GM19438 (cell line): ENCODE results near the gene LMOD1.
"Not testable (repeated sequence)": the region's sequence is repeated elsewhere in the genome, so short reads cannot be mapped to it uniquely, and the experiment has no call there.

ENCODE experiments used
- ATAC-seq: cut with Tn5 transposase; IDR thresholded peaks from one replicate; pipeline ENCODE4 v1.9.1; 2021; ENCODE audit warnings: low read depth; ENCODE audit not compliant: unreplicated experiment

The LMOD1 gene

DNA sequence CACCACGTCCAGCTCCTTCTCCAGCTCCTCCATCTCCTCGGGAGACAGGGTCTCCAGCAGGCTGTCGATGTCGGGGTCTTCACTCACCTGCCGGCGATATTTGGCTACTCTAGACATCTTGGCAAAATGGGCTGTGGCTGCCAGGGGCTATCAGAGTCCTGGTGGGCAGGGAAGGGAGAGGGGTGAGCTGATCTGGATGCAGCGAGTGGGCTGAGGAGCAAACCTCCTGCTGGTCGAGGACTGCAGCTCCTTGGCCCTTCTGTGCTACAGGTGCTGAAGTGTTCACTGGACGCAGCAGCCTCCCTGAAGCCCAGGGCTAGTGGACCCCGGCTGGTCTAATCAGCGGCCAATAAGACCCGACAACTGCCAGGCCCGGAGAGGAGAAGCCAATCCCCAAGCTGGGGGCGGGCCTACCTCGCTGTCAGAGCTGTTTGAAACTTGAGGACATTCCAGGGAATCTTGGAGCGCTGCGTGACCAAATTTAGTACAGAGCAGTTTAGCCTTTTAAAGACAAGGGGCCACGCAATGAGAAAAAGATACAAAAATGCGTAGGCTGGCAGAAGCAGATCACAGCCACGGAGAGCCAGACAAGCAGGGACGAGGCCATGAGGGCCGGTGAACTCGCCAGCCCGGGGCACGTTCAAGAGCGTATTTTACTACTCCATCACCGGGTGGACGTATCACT, at the start of gene LMOD1:
Gene LMOD1, minus strand, starts transcription at position 325 of the 685 bp plus-strand sequence. Its CDS starts 208 bp downstream, at position 117.
- no peak for ATAC-seq

GRCh38 chr1:201990427-201990826, 44.1 kb upstream of the LMOD1 start:
- no peak for ATAC-seq

- ATAC-seq, result no peak
These were observed 43.2 kb upstream of the LMOD1 start for GRCh38 chr1:201989354-201990128.

DNA sequence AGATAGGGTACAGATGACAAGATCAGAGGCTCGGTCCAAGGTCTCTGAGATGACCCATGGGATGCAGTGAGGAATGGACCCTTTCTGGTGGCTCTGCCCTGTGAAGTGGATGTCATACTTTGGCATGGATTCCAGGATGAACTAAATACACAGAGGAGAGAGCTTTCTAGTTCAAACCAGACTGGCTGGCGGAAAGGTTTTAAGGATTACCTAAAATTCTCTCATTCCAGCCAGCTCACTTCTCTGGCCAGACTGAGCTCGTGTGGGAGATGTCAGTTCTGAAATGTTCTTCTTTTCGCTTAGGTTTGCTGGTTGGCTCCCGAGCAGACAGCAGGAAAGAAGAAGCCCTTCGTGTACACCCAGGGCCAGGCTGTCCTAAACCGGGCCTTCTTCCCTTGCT, 42.3 kb upstream of the LMOD1 start:
- no peak for ATAC-seq

DNA sequence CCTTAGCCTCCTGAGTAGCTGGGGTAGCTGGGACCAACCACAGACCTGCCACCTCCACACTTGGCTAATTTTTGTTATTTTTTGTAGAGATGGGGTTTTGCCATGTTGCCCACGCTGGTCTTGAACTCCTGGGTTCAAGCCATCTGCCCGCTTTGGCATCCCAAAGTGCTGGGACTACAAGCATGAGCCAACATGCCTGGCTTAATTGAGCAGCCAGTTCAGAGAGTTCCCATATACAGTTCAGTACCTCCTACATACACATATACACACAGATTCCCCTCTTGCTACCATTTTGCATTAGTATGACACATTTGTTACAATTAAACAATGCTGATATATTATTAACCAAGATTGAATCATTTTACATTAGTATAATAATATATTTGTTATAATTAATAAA, 39.0 kb upstream of the LMOD1 start:
- ATAC-seq, result no peak

GRCh38 chr1:201984446-201984845, 38.1 kb upstream of the LMOD1 start:
- no peak for ATAC-seq

DNA sequence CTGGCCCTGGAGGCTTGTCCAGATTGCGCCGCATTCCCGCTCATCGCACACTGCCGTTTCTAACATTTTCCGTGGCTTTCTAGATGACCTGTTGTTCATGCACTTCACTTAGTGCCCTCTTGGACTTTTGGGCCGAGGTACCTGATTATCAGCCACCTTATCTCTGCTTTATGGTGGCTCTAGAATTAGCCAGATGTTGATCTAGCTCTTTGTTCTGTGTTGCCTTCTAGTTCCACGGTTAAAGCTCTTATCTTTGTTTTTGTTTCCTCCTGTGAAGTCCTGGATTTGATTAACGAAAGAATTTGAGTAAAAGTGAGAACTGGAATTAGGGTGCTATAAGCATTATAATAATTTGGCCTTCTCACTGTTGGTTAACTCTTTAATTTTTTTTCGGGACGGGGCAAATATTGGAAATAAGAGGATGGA, 37.0 kb upstream of the LMOD1 start:
- ATAC-seq, result no peak

GRCh38 chr1:201982623-201983379, 36.5 kb upstream of the LMOD1 start, which contains the start of gene RNPEP:
Gene RNPEP, plus strand, starts transcription at chr1:201982648. Its CDS starts 19 bp downstream, at chr1:201982667.
- peak; percentile 58 for ATAC-seq

DNA sequence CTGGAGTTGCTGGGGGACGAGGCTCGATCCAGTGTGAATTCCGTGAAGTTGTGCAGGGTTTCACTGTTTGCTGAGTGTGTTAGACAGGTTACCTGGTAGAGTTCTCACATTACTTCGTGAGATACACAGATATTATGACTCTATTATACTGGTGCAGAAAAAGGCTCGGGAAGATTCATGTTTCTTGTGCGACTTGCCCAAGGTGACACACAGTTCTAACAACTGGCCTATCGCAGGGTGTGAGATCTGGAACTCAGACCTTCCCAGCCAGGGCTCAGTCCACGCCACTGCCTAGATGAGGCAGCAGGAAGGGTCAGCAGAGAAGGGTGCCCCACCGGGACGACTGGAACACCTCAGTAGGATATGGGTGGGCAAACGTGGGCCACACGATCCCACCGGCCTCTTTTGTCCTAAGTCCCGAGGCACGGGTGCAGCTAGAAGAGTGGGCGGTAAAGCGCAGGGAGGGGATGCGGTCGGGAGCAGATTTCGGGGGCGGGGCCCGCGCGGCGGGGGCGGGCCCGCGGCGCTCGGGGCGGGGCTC, 35.8 kb upstream of the LMOD1 start:
- ATAC-seq, result peak; percentile 79

DNA sequence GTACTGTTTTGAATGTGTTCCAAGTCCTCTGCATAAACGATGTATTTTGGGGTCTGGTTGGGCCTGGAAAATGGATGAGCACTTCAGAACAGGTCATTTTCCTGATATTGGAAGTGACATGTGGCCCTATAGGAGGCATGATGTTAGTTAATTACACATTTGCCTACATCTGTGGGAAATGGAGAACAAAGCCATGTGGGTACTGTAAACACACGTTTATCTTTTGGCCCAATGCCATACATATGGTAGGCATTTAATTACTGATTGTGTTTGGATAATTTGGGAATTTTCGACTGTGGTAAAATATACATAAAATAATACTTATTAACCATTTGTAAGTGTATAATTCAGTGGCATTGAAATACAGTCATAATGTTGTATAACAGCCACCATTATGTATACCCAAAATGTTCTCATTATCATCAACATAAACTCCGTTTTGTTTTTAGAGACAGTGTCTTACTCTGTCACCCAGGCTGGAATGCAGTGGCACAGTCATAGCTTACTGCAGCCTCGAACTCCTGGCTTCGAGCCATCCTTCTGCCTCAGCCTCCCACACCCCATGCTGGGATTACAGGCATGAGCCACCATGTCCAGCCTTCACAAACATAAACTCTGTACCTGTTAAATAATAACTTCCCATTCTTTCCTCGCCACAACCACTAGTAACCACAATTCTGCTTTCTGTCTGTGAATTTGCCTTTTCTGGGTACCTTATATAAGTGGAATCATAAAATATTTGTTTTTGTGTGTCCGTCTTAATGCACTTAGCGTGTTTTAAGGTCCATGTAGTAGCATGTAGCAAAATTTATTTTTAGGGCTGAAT, 24.2 kb upstream of the LMOD1 start:
- ATAC-seq, result no peak

DNA sequence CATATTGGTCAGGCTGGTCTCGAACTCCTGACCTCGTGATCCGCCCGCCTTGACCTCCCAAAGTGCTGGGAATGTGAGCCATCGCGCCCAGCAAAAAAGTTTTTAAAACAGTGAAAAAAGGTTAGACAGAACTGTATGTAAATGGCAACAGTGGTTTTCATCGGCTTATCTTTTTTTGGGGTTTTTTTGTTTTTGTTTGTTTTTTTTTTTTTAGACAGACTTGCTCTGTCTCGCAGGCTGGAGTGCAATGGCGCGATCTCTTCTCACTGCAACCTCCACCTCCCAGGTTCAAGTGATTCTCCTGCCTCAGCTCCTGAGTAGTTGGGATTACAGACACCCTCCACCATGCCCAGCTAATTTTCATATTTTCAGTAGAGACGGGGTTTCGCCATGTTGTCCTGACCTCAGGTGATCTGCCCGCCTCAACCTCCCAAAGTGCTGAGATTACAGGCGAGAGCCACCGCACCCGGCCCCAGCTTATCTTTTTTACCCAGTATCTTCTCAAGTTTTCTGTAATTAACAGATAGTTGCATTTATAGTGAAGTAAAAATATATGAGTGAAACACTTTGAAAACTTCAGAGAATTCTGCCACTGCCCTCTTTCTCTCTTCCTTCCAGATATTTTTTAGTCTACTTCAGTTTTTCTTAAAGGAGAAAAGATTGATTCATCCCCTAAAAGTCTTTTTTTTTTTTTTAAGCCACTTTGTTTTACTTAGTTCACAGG, 22.0 kb upstream of the LMOD1 start:
- ATAC-seq, result no peak

- no peak for ATAC-seq
These were observed 19.8 kb upstream of the LMOD1 start for GRCh38 chr1:201966171-201966570.

DNA sequence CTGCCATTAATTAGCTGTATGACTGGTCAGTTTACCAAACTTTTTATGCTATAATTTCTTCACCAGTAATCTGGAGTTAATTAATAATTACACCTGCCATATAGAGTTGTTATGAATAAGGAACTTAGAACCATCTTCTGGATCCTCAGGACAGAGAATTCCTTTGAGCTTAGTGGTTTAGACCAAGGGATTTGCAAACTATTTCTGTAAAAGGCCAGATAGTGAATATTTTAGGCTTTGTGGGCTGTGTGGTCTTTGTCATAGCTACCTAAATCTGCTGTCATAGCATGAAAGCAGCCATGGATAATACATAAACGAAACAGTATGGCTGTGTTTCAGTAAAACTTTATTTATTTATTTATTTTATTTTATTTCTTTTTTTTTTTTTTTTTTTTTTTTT, 17.9 kb upstream of the LMOD1 start:
- ATAC-seq, result no peak

- not testable (repeated sequence) for ATAC-seq
These were observed 16.0 kb upstream of the LMOD1 start for GRCh38 chr1:201962382-201962781.

- no peak for ATAC-seq
These were observed 12.0 kb upstream of the LMOD1 start for GRCh38 chr1:201958348-201958747.

DNA sequence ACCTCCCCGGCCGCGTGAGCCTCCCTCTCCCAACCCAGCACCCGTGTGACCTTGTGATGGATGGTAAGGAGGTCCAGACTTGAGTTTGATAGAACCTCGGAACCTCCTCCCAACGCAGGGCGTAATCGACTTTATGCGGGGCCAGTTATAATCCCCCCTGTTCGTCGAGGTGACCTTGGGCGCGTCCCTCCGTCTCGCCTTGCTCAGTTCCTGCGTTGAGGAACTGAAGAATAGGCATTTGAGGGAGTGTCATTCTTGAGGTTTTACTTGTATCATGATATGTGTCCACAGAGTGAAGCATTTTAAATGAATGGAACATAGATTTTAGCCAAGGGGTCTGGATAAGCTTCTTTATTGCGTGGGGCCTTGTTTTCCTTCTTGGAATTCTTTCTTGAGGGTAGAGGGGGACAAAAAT, 9.4 kb upstream of the LMOD1 start:
- ATAC-seq, result no peak

GRCh38 chr1:201955009-201955728, 8.8 kb upstream of the LMOD1 start, which contains the start of gene TIMM17A:
Gene TIMM17A, plus strand, starts transcription at chr1:201955503. Its CDS starts 24 bp downstream, at chr1:201955527.
- peak; percentile 100 for ATAC-seq

GRCh38 chr1:201954263-201955008, 8.1 kb upstream of the LMOD1 start:
- ATAC-seq, result no peak
